Dedifferentiated amniotic fluid mesenchymal stem cell (primary cell): ENCODE measurements around the gene HOXA6.

Source experiments
- DNase-seq: peaks from one replicate; pipeline ENCODE4 v3.0.0-alpha.2; 2016; ENCODE audit errors: extremely low spot score

Gene HOXA6

GRCh38 chr7:27147199-27148030 is at the start of gene HOXA6:
HOXA6 (minus strand) TSS chr7:27147774; CDS start chr7:27147749, 25 bp downstream.
- DNase-seq: no peak

- peak; percentile 72 for DNase-seq
Observed at GRCh38 chr7:27196287-27196767, 48.8 kb upstream of the HOXA6 start.

- DNase-seq: no peak
Observed at GRCh38 chr7:27194686-27195379, 47.3 kb upstream of the HOXA6 start.

GRCh38 chr7:27194002-27194352 is 46.4 kb upstream of the HOXA6 start:
- no peak for DNase-seq

- DNase-seq: no peak
Observed at GRCh38 chr7:27193335-27194001, 45.9 kb upstream of the HOXA6 start.

- DNase-seq: no peak
Observed at GRCh38 chr7:27192546-27193334, 45.2 kb upstream of the HOXA6 start.

- DNase-seq: no peak
Observed at GRCh38 chr7:27191833-27192545, 44.4 kb upstream of the HOXA6 start.

- DNase-seq: no peak
Observed at GRCh38 chr7:27191161-27191731, 43.7 kb upstream of the HOXA6 start.

- DNase-seq: no peak
Observed at GRCh38 chr7:27189997-27190748, 42.6 kb upstream of the HOXA6 start.

GRCh38 chr7:27189295-27189996 is 41.9 kb upstream of the HOXA6 start:
- no peak for DNase-seq

GRCh38 chr7:27188386-27189294 is 41.1 kb upstream of the HOXA6 start:
- no peak for DNase-seq

GRCh38 chr7:27187475-27188385 is 40.2 kb upstream of the HOXA6 start:
- no peak for DNase-seq

- no peak for DNase-seq
Observed at GRCh38 chr7:27186668-27187474, 39.3 kb upstream of the HOXA6 start.

- DNase-seq: no peak
Observed at GRCh38 chr7:27185854-27186667, 38.5 kb upstream of the HOXA6 start.
